ENCODE measurements around the gene RPS21. TPM values are rescaled to one million over a fixed set of nuclear protein-coding genes. Genes with fewer than 3 reads are reported as not detected.
A peak's percentile ranks its signal among the peaks of the same experiment; 100 is the strongest.

The RPS21 gene
- total and polyA plus RNA-seq, 2 of the 13 experiments (the other 11 are each of a cell fraction or from before 2014, with no cell fraction given) = 2,647 to 11,063 TPM

DNA sequence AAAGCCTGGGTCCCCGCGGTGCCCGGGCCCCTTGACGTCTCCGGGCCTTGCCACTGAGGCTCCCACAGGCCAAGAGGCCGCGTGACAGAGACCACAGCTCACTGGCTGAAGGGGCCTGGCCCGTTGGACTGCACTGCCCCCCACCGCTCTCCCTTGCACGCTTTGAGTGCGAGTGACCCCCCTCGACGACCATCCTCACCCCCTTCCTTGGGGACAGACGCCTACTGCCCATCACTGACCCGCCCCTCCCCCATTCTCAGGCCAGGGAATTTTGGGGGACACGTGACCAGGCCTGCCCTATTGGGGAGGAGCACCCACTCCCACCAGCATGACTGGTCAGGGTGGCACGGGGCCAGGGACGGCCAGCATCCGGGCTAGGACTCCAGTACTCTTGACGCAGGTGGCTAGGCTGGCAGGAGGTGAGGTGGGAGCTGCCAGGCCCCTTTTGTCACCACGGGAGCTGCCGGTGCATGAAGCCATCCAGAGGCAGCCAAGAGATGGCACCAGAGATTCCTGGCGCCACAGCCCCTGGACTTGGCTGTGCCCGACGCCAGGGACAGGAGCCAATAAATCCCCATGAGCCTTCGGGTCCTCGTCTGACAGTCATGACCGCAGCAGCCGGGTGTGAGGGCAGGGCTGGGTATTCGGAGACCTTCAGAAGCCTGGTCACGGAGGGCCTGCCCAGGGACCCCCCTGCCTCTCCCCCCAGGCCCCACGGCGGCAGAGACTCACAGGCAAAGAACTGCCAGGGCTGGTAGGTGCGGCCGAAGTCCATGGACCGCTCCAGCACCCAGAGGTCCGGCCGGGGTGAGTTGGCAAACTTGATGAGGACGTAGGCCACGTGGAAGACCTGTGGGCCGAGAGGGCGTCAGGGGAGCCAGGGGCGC, 34.3 kb upstream of the RPS21 start (continued):
- TF ChIP-seq, protein P1, sequence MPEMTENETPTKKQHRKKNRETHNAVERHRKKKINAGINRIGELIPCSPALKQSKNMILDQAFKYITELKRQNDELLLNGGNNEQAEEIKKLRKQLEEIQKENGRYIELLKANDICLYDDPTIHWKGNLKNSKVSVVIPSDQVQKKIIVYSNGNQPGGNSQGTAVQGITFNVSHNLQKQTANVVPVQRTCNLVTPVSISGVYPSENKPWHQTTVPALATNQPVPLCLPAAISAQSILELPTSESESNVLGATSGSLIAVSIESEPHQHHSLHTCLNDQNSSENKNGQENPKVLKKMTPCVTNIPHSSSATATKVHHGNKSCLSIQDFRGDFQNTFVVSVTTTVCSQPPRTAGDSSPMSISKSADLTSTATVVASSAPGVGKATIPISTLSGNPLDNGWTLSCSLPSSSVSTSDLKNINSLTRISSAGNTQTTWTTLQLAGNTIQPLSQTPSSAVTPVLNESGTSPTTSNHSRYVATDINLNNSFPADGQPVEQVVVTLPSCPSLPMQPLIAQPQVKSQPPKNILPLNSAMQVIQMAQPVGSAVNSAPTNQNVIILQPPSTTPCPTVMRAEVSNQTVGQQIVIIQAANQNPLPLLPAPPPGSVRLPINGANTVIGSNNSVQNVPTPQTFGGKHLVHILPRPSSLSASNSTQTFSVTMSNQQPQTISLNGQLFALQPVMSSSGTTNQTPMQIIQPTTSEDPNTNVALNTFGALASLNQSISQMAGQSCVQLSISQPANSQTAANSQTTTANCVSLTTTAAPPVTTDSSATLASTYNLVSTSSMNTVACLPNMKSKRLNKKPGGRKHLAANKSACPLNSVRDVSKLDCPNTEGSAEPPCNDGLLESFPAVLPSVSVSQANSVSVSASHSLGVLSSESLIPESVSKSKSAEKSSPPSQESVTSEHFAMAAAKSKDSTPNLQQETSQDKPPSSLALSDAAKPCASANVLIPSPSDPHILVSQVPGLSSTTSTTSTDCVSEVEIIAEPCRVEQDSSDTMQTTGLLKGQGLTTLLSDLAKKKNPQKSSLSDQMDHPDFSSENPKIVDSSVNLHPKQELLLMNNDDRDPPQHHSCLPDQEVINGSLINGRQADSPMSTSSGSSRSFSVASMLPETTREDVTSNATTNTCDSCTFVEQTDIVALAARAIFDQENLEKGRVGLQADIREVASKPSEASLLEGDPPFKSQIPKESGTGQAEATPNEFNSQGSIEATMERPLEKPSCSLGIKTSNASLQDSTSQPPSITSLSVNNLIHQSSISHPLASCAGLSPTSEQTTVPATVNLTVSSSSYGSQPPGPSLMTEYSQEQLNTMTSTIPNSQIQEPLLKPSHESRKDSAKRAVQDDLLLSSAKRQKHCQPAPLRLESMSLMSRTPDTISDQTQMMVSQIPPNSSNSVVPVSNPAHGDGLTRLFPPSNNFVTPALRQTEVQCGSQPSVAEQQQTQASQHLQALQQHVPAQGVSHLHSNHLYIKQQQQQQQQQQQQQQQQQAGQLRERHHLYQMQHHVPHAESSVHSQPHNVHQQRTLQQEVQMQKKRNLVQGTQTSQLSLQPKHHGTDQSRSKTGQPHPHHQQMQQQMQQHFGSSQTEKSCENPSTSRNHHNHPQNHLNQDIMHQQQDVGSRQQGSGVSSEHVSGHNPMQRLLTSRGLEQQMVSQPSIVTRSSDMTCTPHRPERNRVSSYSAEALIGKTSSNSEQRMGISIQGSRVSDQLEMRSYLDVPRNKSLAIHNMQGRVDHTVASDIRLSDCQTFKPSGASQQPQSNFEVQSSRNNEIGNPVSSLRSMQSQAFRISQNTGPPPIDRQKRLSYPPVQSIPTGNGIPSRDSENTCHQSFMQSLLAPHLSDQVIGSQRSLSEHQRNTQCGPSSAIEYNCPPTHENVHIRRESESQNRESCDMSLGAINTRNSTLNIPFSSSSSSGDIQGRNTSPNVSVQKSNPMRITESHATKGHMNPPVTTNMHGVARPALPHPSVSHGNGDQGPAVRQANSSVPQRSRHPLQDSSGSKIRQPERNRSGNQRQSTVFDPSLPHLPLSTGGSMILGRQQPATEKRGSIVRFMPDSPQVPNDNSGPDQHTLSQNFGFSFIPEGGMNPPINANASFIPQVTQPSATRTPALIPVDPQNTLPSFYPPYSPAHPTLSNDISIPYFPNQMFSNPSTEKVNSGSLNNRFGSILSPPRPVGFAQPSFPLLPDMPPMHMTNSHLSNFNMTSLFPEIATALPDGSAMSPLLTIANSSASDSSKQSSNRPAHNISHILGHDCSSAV (CRISPR knock-in tag; IDR thresholded peaks at IDR 0.05; ENCODE audit: borderline replicate concordance) = no peak
- TF ChIP-seq, protein P2, sequence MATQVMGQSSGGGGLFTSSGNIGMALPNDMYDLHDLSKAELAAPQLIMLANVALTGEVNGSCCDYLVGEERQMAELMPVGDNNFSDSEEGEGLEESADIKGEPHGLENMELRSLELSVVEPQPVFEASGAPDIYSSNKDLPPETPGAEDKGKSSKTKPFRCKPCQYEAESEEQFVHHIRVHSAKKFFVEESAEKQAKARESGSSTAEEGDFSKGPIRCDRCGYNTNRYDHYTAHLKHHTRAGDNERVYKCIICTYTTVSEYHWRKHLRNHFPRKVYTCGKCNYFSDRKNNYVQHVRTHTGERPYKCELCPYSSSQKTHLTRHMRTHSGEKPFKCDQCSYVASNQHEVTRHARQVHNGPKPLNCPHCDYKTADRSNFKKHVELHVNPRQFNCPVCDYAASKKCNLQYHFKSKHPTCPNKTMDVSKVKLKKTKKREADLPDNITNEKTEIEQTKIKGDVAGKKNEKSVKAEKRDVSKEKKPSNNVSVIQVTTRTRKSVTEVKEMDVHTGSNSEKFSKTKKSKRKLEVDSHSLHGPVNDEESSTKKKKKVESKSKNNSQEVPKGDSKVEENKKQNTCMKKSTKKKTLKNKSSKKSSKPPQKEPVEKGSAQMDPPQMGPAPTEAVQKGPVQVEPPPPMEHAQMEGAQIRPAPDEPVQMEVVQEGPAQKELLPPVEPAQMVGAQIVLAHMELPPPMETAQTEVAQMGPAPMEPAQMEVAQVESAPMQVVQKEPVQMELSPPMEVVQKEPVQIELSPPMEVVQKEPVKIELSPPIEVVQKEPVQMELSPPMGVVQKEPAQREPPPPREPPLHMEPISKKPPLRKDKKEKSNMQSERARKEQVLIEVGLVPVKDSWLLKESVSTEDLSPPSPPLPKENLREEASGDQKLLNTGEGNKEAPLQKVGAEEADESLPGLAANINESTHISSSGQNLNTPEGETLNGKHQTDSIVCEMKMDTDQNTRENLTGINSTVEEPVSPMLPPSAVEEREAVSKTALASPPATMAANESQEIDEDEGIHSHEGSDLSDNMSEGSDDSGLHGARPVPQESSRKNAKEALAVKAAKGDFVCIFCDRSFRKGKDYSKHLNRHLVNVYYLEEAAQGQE (IDR thresholded peaks at IDR 0.05; ENCODE audit: borderline replicate concordance in 1 of 2, low read depth in 1 of 2, low read length in 2 of 2) = no peak
- TF ChIP-seq, protein P3, sequence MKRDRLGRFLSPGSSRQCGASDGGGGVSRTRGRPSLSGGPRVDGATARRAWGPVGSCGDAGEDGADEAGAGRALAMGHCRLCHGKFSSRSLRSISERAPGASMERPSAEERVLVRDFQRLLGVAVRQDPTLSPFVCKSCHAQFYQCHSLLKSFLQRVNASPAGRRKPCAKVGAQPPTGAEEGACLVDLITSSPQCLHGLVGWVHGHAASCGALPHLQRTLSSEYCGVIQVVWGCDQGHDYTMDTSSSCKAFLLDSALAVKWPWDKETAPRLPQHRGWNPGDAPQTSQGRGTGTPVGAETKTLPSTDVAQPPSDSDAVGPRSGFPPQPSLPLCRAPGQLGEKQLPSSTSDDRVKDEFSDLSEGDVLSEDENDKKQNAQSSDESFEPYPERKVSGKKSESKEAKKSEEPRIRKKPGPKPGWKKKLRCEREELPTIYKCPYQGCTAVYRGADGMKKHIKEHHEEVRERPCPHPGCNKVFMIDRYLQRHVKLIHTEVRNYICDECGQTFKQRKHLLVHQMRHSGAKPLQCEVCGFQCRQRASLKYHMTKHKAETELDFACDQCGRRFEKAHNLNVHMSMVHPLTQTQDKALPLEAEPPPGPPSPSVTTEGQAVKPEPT (CRISPR knock-in tag; IDR thresholded peaks at IDR 0.05; ENCODE audit: low read depth) = no peak
- TF ChIP-seq ISX (CRISPR knock-in tag; conservative IDR thresholded peaks at IDR 0.05) = no peak
- TF ChIP-seq U2AF2 (IDR thresholded peaks at IDR 0.05; ENCODE audit: low read depth, low read length) = no peak
- no peak for TF ChIP-seq CBFB (CRISPR knock-in tag; IDR thresholded peaks at IDR 0.05)
- peak; percentile 10 for TF ChIP-seq HNRNPK (IDR thresholded peaks at IDR 0.05; ENCODE audit: low read depth, low read length, poor library complexity, severe bottlenecking)
- TF ChIP-seq, protein P4, sequence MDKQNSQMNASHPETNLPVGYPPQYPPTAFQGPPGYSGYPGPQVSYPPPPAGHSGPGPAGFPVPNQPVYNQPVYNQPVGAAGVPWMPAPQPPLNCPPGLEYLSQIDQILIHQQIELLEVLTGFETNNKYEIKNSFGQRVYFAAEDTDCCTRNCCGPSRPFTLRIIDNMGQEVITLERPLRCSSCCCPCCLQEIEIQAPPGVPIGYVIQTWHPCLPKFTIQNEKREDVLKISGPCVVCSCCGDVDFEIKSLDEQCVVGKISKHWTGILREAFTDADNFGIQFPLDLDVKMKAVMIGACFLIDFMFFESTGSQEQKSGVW (CRISPR knock-in tag; IDR thresholded peaks at IDR 0.05; ENCODE audit: borderline replicate concordance) = no peak
- TF ChIP-seq HES4 (CRISPR knock-in tag; IDR thresholded peaks at IDR 0.05; ENCODE audit: borderline replicate concordance) = peak; percentile 54; the same call in 1 of the 2 replicates
- no peak for TF ChIP-seq KLF15 (CRISPR knock-in tag; IDR thresholded peaks at IDR 0.05; ENCODE audit: borderline replicate concordance)
- no peak for TF ChIP-seq EHMT2 (IDR thresholded peaks at IDR 0.05; ENCODE audit: borderline replicate concordance, low read depth, low read length)
- TF ChIP-seq DMAP1 (CRISPR knock-in tag; IDR thresholded peaks at IDR 0.05) = no peak

Measured in HepG2 (cell line).